ENCODE measurements around the gene SAC3D1. TPM values are rescaled to one million over a fixed set of nuclear protein-coding genes. Genes with fewer than 3 reads are reported as not detected.

Gene SAC3D1
- total and polyA plus RNA-seq, 2 of the 8 experiments (the other 6 are each of a cell fraction or from before 2014, with no cell fraction given), result 19.4 to 25.8 TPM

- ChIA-PET POLR2A (ENCODE audit: partially characterized antibody) (interaction anchor here (0.7 to 3.4 kb wide), 4 partner anchors 10 to 25 kb away, joined by 3 to 16 read pairs (median 6); no protein-coding TSS in a partner anchor), CTCF (ENCODE audit: partially characterized antibody) (interaction anchor here (1.1 to 4.2 kb wide), 5 partner anchors 8 to 44 kb away, joined by 5 to 28 read pairs (median 6); partner anchors contain the start of gene ARL2)
- Histone ChIP-seq H3K56ac (replicated peaks; ENCODE audit: insufficient read length, low read depth, low read length) (no peak overlapping the region), H2BK12ac (ENCODE audit: low read depth, low read length) (no peak overlapping the region), H4K20me1 (replicated peaks in 1 of 2; ENCODE audit: control insufficient read depth in 1 of 2, insufficient read depth in 2 of 2, low read length in 2 of 2) (no peaks in the 10 kb centered on the region), H4K8ac (ENCODE audit: extremely low read depth, insufficient read depth, low read length) (no peak overlapping the region; the same call in 1 of the 2 replicates), H3K79me2 (ENCODE audit: control insufficient read depth in 1 of 2, insufficient read depth in 2 of 2, low read length in 2 of 2) (no peaks in the 10 kb centered on the region), H3K9ac (replicated peaks in 1 of 4; ENCODE audit: extremely low read depth in 1 of 4, low read depth in 3 of 4, low read length in 3 of 4) (no peak overlapping the region), H2BK15ac (ENCODE audit: low read length) (no peak overlapping the region), H2BK120ac (replicated peaks; ENCODE audit: low read depth, low read length) (no peak overlapping the region), H3K4me3 (ENCODE audit: extremely low read depth in 1 of 4, insufficient read depth in 2 of 4, low read depth in 3 of 4, low read length in 4 of 4) (no peak overlapping the region), H3K23me2 (ENCODE audit: low read depth, low read length) (no peaks in the 10 kb centered on the region), H3K4me2 (ENCODE audit: insufficient read depth in 1 of 2, low read depth in 2 of 2, low read length in 2 of 2) (no peak overlapping the region), H3K14ac (ENCODE audit: insufficient read length) (no peak overlapping the region), H3K23ac (ENCODE audit: insufficient read length) (no peak overlapping the region), H4K5ac (ENCODE audit: insufficient read length, low read depth, low read length) (no peak overlapping the region), H2BK5ac (ENCODE audit: low read depth, low read length) (no peak overlapping the region), H2AK5ac (ENCODE audit: low read depth, low read length) (0 out of 2 replicates have a peak overlapping the region, but pooled peaks have one; percentile 24), H3K27me3 (replicated peaks in 1 of 4; ENCODE audit: control insufficient read depth in 3 of 4, extremely low read depth in 1 of 4, insufficient read depth in 3 of 4, low read length in 3 of 4) (no peaks in the 10 kb centered on the region; a peak in 1 of 7 replicates), H4K91ac (replicated peaks; ENCODE audit: insufficient read length, low read length) (no peak overlapping the region), H3K9me3 (ENCODE audit: insufficient read depth in 2 of 2, low read depth in 1 of 2, low read length in 1 of 2) (no peaks in the 10 kb centered on the region), H3K27ac (ENCODE audit: low read depth, low read length) (no peak overlapping the region), H2AFZ (ENCODE audit: low read length) (no peak overlapping the region), H2BK20ac (ENCODE audit: low read length) (no peak overlapping the region), H3K4me1 (replicated peaks in 1 of 4; ENCODE audit: control insufficient read depth in 3 of 4, insufficient read depth in 4 of 4, low read length in 3 of 4) (no peaks in the 10 kb centered on the region), H3K36me3 (ENCODE audit: control insufficient read depth in 2 of 4, insufficient read depth in 4 of 4, low read length in 3 of 4) (no peaks in the 10 kb centered on the region), H3K79me1 (ENCODE audit: low read depth, low read length) (no peaks in the 10 kb centered on the region), H3K4ac (replicated peaks; ENCODE audit: insufficient read length, low read depth, low read length) (no peak overlapping the region), H3K18ac (ENCODE audit: extremely low read depth, low read length) (no peak overlapping the region)
- TF ChIP-seq KDM1A (IDR thresholded peaks at IDR 0.05; ENCODE audit: borderline replicate concordance, low read length) (no peak), TAF1 (IDR thresholded peaks at IDR 0.05; ENCODE audit: low read depth, low read length) (no peak), ATF3 (IDR thresholded peaks at IDR 0.05; ENCODE audit: insufficient read depth, low read depth, low read length) (no peak), CREB1 (IDR thresholded peaks at IDR 0.05) (no peak), CBX8 (IDR thresholded peaks at IDR 0.05; ENCODE audit: borderline replicate concordance, low read depth, low read length) (no peak), POLR2A (IDR thresholded peaks at IDR 0.05; ENCODE audit: control extremely low read depth in 1 of 2, low read depth in 2 of 2, low read length in 2 of 2) (no peak), MAX (IDR thresholded peaks at IDR 0.05) (no peak), FOSL1 (IDR thresholded peaks at IDR 0.05; ENCODE audit: insufficient read depth, low read depth, low read length) (no peak), BCL11A (IDR thresholded peaks at IDR 0.05; ENCODE audit: low read depth in 2 of 2, low read length in 2 of 2) (no peak), BACH1 (IDR thresholded peaks at IDR 0.05; ENCODE audit: low read length) (no peak)
- FAIRE-seq, result no peak
- 93% methylated on average over 11 of the region's 13 CpGs; no CpG with 5 or more reads in 1 of the 2 experiments for WGBS, 2 experiments (ENCODE audit: extremely low coverage in 1 of 2, insufficient coverage in 1 of 2, insufficient read length in 1 of 2, insufficient replicate concordance in 2 of 2, low coverage in 1 of 2, low lambda C conversion rate in 2 of 2, missing lambda C conversion rate in 1 of 2)
- DNase-seq (ENCODE audit: low read depth in 1 of 2, low spot score in 2 of 2), result no peak
Observed at GRCh38 chr11:65058012-65058411, 17.0 kb downstream of the SAC3D1 start.
